ENCODE measurements around the gene ISCU.
A peak's percentile ranks its signal among the peaks of the same experiment; 100 is the strongest.

Gene ISCU

DNA sequence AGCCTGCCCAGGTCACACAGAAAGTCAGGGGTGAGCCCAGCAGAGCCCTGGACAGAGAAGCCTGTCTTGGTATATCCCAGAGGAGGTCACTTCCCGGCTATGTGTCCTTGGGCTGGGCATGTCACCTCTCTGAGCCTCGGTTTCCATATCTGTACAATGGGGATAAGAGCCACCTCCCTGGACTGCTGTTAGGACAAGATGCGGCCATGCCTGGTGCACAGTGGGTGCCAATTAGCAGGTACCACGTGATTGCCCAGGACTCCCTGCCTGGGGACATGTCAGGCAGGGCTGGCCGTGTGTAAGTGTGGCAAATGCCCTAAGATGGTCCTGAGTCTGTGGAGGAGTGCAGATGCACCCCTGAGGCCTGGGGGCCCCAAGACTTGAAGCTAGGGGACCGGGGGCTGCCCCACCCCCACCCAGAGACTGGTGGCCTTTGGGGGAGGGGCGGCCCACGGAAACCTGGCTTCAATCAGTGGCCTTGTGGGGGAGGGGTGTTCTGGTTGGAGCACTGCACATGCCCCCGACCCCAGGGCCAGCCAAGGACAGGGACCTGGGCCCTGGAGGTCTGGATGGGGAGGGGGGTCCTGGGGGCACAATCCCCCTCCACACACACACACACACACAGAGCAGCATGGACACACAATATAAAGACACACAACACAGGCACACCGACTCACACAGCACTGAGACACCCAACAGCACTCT lies 34.6 kb downstream of the ISCU start:
- no peak for DNase-seq (ENCODE audit: low read depth)
- peak overlapping the region; percentile 72 for H3K4me3 ChIP-seq (ENCODE audit: low read length)
- TF ChIP-seq, protein P1, sequence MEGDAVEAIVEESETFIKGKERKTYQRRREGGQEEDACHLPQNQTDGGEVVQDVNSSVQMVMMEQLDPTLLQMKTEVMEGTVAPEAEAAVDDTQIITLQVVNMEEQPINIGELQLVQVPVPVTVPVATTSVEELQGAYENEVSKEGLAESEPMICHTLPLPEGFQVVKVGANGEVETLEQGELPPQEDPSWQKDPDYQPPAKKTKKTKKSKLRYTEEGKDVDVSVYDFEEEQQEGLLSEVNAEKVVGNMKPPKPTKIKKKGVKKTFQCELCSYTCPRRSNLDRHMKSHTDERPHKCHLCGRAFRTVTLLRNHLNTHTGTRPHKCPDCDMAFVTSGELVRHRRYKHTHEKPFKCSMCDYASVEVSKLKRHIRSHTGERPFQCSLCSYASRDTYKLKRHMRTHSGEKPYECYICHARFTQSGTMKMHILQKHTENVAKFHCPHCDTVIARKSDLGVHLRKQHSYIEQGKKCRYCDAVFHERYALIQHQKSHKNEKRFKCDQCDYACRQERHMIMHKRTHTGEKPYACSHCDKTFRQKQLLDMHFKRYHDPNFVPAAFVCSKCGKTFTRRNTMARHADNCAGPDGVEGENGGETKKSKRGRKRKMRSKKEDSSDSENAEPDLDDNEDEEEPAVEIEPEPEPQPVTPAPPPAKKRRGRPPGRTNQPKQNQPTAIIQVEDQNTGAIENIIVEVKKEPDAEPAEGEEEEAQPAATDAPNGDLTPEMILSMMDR (conservative IDR thresholded peaks at IDR 0.05; ENCODE audit: low read length) = no peak

DNA sequence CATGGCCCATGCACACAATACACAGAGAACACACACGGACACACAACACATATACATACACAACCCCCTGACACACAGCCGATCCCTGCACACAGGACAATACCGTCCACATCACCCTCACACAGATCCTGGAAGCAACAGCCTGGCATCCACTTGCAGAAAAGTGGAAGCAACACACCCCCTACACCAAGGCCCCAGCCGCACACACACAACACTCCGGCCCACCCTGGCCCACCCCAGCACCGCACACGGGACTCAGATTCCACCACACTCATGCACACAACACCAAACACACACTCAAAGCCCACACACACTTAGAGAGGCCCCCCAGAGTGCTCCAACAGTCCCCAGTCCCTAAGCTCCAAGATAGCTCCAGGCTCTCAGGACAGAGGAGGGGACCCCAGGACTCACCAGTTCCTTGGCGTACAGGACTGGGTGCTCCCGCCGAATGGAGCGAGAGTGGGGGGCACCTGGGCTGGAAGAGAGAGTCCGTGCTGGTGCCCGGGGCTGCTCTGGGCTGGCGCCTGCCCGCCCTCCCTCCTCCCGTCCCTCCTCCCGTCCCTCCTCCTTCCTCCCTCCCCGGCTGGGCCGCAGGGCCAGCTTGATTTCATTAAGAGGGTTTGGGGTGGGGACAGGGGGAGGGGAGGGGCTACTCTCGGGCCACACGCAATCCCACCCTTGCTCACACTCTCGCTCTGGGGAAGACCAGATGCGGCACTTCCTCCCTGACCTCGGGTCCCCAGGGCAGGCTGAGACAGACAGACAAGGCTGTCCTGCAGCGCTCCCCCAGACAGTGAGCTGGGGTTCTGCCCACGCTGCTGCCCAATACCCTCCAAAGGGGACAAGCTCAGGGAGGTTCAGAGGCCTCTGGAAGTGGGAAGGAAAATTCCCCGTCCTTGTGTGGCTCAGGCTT lies 35.4 kb downstream of the ISCU start, which contains the start of gene TMEM119:
TMEM119 (minus strand) TSS at position 526 of the 913 bp plus-strand sequence. CDS start 5,701 bp downstream, outside the sequence.
- H3K4me3 ChIP-seq (ENCODE audit: low read length) = peak within 1 kb of the TSS; percentile 72
- DNase-seq (ENCODE audit: low read depth) = peak; percentile 88
- TF ChIP-seq, protein P1 (conservative IDR thresholded peaks at IDR 0.05; ENCODE audit: low read length) = no peak

DNA sequence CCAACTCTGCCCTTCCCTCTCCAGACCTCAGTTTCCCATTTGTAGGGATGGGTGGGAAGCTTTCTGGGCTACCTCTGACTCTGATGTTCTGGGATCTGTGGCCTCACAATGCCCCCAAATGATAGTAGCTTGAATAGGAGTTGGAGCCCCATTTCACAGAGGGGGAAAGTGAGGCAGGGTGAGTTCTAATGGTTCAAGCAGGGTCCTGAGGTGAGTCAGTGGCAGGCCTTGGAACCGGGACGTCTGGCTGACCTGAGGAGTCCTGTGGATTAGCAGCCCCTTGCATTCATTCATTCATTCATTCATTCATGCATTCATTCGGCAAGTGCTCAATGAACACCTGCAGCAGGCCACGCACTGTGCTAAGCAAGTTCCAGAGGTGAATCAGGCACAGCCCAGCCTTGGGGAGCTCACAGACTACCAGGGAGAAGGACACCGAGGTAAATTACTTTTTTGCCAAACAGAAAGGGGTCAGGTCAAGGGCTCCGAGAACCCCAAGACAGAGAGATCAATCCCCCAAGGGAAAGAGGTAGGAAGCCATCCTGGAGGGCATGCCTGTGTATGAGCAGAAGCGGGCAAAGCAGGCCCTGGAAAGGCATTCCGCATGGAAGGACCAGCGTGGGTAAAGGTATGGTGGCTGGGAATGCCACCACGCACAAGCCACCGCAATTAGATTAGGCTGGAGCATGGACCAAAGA lies 36.3 kb downstream of the ISCU start:
- no peak for DNase-seq (ENCODE audit: low read depth)
- peak overlapping the region; percentile 72 for H3K4me3 ChIP-seq (ENCODE audit: low read length)
- TF ChIP-seq, protein P1 (conservative IDR thresholded peaks at IDR 0.05; ENCODE audit: low read length) = no peak

DNA sequence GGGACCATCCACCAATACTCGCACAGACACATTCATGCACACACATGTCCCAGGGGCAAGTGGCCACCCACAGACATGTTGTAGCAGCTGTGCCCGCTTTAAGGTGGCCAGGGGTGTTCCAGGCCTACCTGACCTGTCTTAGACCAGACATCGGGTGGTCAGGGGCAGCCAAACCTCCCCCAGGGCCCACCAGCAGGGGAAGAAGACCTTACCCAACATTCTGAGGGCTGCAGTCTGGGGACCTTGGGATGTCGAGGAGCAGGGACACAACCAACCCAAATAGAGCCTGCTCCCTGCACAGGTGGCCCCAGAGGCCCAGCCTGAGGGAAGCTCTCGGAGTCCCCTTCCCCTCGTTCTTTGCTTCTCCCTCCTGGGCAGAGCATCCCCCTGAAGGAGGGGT lies 37.1 kb downstream of the ISCU start:
- no peak overlapping the region for H3K4me3 ChIP-seq (ENCODE audit: low read length)
- DNase-seq (ENCODE audit: low read depth) = no peak
- TF ChIP-seq, protein P1 (conservative IDR thresholded peaks at IDR 0.05; ENCODE audit: low read length) = no peak

DNA sequence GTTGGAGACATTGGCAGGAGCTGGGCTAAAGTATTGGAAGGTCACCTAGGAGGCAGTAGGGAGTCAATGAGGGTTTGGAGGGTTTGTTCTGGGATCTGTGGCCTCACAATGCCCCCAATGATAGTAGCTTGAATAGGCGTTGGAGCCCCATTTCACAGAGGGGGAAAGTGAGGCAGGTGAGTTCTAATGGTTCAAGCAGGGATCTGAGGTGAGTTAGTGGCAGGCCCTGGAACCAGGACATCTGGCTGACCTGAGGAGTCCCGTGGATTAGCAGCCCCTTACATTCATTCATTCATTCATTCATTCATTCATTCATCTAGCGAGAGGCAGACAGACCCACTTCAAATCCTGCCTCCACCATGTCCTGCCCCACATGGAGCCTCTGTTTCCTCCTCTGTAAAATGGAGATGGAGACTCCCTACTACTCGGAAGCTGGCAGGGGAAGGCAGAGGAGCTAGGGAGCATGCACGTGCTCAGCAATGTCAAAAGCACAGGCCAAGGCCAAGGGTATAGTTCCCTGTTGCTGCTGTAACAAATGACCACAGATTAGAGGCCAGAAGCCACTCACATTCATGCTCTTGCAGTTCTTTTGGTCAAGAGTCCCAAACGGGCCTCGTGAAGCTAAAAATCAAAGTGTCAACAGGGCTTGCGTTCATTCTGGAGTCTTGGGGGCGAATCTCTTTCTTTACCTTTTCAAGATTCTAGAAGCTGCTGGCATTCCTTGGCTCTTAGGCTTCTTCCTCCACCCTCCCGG lies 37.7 kb downstream of the ISCU start:
- DNase-seq (ENCODE audit: low read depth) = no peak
- H3K4me3 ChIP-seq (ENCODE audit: low read length) = no peak overlapping the region
- TF ChIP-seq, protein P1 (conservative IDR thresholded peaks at IDR 0.05; ENCODE audit: low read length) = no peak

DNA sequence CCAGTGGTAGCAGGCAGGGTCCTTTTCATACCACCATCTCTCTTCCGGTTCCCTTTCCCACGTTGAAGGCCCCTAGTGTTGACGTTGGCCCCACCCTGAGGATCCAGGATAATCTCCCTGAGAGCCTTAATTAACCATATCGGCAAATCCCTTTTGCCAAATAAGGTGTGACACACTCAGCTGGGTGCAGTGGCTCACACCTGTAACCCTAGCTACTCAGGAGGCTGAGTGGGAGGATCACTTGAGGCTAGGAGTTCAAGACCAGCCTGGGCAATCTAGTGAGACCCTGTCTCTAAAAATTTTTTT lies 38.3 kb downstream of the ISCU start:
- DNase-seq (ENCODE audit: low read depth) = no peak
- TF ChIP-seq, protein P1 (conservative IDR thresholded peaks at IDR 0.05; ENCODE audit: low read length) = no peak
- no peak overlapping the region for H3K4me3 ChIP-seq (ENCODE audit: low read length)

Data from AG10803 (cell line).